ENCODE results near the gene ORC5. TPM values are rescaled to one million over a fixed set of nuclear protein-coding genes. Genes with fewer than 3 reads are reported as not detected.
A peak's percentile ranks its signal among the peaks of the same experiment; 100 is the strongest.

ORC5 gene
- polyA plus RNA-seq, 2 of the 4 experiments (the other 2 are of a cell fraction) = 17.8 to 28.4 TPM

GRCh38 chr7:104207731-104208420 lies at the start of gene ORC5 (continued):
- TF ChIP-seq, protein P1, sequence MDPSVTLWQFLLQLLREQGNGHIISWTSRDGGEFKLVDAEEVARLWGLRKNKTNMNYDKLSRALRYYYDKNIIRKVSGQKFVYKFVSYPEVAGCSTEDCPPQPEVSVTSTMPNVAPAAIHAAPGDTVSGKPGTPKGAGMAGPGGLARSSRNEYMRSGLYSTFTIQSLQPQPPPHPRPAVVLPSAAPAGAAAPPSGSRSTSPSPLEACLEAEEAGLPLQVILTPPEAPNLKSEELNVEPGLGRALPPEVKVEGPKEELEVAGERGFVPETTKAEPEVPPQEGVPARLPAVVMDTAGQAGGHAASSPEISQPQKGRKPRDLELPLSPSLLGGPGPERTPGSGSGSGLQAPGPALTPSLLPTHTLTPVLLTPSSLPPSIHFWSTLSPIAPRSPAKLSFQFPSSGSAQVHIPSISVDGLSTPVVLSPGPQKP (IDR thresholded peaks at IDR 0.05; ENCODE audit: low read depth, low read length) = no peak
- no peak for TF ChIP-seq POLR2AphosphoS2 (conservative IDR thresholded peaks at IDR 0.05; ENCODE audit: low read length)
- TF ChIP-seq GATA3 (IDR thresholded peaks at IDR 0.05; ENCODE audit: borderline replicate concordance) = peak; percentile 50
- TF ChIP-seq, protein P2, sequence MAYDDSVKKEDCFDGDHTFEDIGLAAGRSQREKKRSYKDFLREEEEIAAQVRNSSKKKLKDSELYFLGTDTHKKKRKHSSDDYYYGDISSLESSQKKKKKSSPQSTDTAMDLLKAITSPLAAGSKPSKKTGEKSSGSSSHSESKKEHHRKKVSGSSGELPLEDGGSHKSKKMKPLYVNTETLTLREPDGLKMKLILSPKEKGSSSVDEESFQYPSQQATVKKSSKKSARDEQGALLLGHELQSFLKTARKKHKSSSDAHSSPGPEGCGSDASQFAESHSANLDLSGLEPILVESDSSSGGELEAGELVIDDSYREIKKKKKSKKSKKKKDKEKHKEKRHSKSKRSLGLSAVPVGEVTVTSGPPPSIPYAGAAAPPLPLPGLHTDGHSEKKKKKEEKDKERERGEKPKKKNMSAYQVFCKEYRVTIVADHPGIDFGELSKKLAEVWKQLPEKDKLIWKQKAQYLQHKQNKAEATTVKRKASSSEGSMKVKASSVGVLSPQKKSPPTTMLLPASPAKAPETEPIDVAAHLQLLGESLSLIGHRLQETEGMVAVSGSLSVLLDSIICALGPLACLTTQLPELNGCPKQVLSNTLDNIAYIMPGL (CRISPR knock-in tag; IDR thresholded peaks at IDR 0.05; ENCODE audit: borderline replicate concordance) = no peak

DNA sequence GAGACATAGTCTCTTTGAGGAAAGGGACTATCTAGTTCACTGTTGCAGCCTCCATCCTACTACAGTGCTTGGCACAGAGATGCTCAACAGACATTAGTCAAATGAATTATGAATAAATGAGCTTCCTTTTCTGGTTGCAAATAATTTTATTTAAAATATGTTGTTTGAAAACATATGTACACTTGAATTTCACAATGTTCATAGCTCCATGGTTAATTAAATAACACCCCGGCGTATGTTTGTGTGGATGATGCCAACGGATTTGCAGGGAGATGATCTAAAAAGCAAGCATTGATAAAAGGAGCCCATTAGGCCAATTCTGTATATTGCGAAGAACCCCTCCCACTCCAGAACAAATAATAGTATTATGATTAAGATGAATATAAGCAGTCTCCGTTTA lies 47.8 kb upstream of the ORC5 start:
- Histone ChIP-seq H3K4me3 (no peak overlapping the region), H3K27ac (no peak overlapping the region), H3K9me3 (no peaks in the 10 kb centered on the region), H3K4me2 (no peak overlapping the region), H3K4me1 (no peaks in the 10 kb centered on the region)
- no peak for FAIRE-seq
- 62% methylated on average over 5 of the region's 5 CpGs for WGBS (ENCODE audit: missing lambda C conversion rate)
- no peak for TF ChIP-seq POLR2A (IDR thresholded peaks at IDR 0.05; ENCODE audit: low read length)
- TF ChIP-seq ZSCAN20 (CRISPR knock-in tag; IDR thresholded peaks at IDR 0.05) = no peak
- no peak for TF ChIP-seq CHD4 (IDR thresholded peaks at IDR 0.05; ENCODE audit: borderline replicate concordance)
- no peak for TF ChIP-seq HOXA7 (CRISPR knock-in tag; IDR thresholded peaks at IDR 0.05)
- no peak for TF ChIP-seq ZC3H11A (IDR thresholded peaks at IDR 0.05)
- TF ChIP-seq, protein P3, sequence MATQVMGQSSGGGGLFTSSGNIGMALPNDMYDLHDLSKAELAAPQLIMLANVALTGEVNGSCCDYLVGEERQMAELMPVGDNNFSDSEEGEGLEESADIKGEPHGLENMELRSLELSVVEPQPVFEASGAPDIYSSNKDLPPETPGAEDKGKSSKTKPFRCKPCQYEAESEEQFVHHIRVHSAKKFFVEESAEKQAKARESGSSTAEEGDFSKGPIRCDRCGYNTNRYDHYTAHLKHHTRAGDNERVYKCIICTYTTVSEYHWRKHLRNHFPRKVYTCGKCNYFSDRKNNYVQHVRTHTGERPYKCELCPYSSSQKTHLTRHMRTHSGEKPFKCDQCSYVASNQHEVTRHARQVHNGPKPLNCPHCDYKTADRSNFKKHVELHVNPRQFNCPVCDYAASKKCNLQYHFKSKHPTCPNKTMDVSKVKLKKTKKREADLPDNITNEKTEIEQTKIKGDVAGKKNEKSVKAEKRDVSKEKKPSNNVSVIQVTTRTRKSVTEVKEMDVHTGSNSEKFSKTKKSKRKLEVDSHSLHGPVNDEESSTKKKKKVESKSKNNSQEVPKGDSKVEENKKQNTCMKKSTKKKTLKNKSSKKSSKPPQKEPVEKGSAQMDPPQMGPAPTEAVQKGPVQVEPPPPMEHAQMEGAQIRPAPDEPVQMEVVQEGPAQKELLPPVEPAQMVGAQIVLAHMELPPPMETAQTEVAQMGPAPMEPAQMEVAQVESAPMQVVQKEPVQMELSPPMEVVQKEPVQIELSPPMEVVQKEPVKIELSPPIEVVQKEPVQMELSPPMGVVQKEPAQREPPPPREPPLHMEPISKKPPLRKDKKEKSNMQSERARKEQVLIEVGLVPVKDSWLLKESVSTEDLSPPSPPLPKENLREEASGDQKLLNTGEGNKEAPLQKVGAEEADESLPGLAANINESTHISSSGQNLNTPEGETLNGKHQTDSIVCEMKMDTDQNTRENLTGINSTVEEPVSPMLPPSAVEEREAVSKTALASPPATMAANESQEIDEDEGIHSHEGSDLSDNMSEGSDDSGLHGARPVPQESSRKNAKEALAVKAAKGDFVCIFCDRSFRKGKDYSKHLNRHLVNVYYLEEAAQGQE (IDR thresholded peaks at IDR 0.05) = no peak
- TF ChIP-seq RAD21 (conservative IDR thresholded peaks at IDR 0.05 in 1 of 2, IDR thresholded peaks at IDR 0.05 in 1 of 2) = no peak
- TF ChIP-seq ESRRA (IDR thresholded peaks at IDR 0.05; ENCODE audit: borderline replicate concordance, low read length) = no peak
- no peak for TF ChIP-seq EHMT2 (IDR thresholded peaks at IDR 0.05; ENCODE audit: low read depth)
- TF ChIP-seq FOXS1 (CRISPR knock-in tag; IDR thresholded peaks at IDR 0.05) = no peak
- TF ChIP-seq, protein P1 (IDR thresholded peaks at IDR 0.05; ENCODE audit: low read depth, low read length) = no peak
- TF ChIP-seq RCOR1 (IDR thresholded peaks at IDR 0.05; ENCODE audit: low read depth, low read length) = no peak
- TF ChIP-seq JUNB (IDR thresholded peaks at IDR 0.05) = no peak
- TF ChIP-seq, protein P4, sequence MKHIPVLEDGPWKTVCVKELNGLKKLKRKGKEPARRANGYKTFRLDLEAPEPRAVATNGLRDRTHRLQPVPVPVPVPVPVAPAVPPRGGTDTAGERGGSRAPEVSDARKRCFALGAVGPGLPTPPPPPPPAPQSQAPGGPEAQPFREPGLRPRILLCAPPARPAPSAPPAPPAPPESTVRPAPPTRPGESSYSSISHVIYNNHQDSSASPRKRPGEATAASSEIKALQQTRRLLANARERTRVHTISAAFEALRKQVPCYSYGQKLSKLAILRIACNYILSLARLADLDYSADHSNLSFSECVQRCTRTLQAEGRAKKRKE (CRISPR knock-in tag; IDR thresholded peaks at IDR 0.05; ENCODE audit: low read depth) = no peak
- no peak for DNase-seq (ENCODE audit: low read depth in 1 of 2, low spot score in 1 of 2)
- ChIA-PET CTCF (interaction anchor here (1.6 kb wide), 1 partner anchor 24 kb away, joined by 5 read pairs; no protein-coding TSS in a partner anchor), POLR2A (no interaction called here)
- ATAC-seq = no peak
